Uterus (tissue), 2 donors: Measurements from ENCODE around the gene COQ5.

Experiments used
- POLR2A ChIP-seq, 2 donors: fragments of 450-650 bp; IDR thresholded peaks; one replicate each; pipeline ENCODE4 v1.6.1; 2016; ENCODE audit warnings: antibody characterized with exemption in 2 of 2, mild to moderate bottlenecking in 1 of 2, moderate library complexity in 1 of 2
- TF ChIP-seq, protein P1 (sequence below), 4 experiments: fragments of 200-600 bp in 2 of 4; fragments of 450-650 bp in 2 of 4; sonication (generic) in 2 of 4; IDR thresholded peaks; one replicate each; pipeline ENCODE4 v1.5.1; 2016 to 2019; ENCODE audit warnings: antibody characterized with exemption in 4 of 4, mild to moderate bottlenecking in 2 of 4, moderate library complexity in 1 of 4

DNA sequence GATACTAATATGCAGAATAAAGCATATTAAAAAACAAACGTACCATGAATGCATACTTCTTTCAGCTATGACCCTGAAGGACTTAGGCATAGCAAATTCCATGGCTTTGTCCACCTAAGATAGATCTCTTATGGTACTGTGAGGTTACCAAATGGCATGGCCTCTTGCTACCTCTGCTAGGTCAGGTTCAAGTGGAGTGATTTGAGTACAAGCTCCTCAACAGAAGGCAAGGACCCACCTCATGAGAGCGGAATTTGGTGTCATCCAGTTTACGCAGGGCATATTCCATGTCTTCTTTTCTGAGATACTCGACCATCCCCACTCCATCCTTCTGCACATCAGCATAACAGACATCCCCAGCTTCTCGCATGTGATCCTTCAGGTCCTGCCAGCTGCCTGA lies 65.2 kb downstream of the COQ5 start:
- TF ChIP-seq POLR2A (IDR thresholded peaks at IDR 0.05): no peak
- TF ChIP-seq, protein P1, sequence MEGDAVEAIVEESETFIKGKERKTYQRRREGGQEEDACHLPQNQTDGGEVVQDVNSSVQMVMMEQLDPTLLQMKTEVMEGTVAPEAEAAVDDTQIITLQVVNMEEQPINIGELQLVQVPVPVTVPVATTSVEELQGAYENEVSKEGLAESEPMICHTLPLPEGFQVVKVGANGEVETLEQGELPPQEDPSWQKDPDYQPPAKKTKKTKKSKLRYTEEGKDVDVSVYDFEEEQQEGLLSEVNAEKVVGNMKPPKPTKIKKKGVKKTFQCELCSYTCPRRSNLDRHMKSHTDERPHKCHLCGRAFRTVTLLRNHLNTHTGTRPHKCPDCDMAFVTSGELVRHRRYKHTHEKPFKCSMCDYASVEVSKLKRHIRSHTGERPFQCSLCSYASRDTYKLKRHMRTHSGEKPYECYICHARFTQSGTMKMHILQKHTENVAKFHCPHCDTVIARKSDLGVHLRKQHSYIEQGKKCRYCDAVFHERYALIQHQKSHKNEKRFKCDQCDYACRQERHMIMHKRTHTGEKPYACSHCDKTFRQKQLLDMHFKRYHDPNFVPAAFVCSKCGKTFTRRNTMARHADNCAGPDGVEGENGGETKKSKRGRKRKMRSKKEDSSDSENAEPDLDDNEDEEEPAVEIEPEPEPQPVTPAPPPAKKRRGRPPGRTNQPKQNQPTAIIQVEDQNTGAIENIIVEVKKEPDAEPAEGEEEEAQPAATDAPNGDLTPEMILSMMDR (IDR thresholded peaks at IDR 0.05): no peak
